IPS-15b (cell line): ENCODE measurements around the gene NDRG2.

Source experiments
- H3K27me3 ChIP-seq: one replicate; pipeline ENCODE4 v1.6.1; 2013; ENCODE audit warnings: low read length; ENCODE audit not compliant: control insufficient read depth, insufficient read depth
- H3K36me3 ChIP-seq: one replicate; pipeline ENCODE4 v1.6.1; 2013; ENCODE audit warnings: low read length; ENCODE audit not compliant: control insufficient read depth, insufficient read depth
- H3K4me1 ChIP-seq: one replicate; pipeline ENCODE4 v1.6.1; 2013; ENCODE audit warnings: mild to moderate bottlenecking, low read length; ENCODE audit not compliant: control insufficient read depth, insufficient read depth
- H3K4me3 ChIP-seq: one replicate; pipeline ENCODE4 v1.5.1; 2013; ENCODE audit warnings: low read depth, low read length
- H3K9ac ChIP-seq: one replicate; pipeline ENCODE4 v1.6.1; 2013; ENCODE audit warnings: low read depth, mild to moderate bottlenecking, low read length
- H3K9me3 ChIP-seq: one replicate; pipeline ENCODE4 v1.6.1; 2013; ENCODE audit warnings: mild to moderate bottlenecking, low read length; ENCODE audit not compliant: control insufficient read depth, insufficient read depth

NDRG2 gene

GRCh38 chr14:21063479-21063878 is 38.6 kb upstream of the NDRG2 start:
- Histone ChIP-seq H3K4me3 (no peak overlapping the region), H3K9me3 (no peaks in the 10 kb centered on the region), H3K9ac (no peak overlapping the region), H3K27me3 (peaks cover 18% of the 10 kb centered on the region), H3K36me3 (no peaks in the 10 kb centered on the region), H3K4me1 (no peaks in the 10 kb centered on the region)

- Histone ChIP-seq H3K4me1 (no peaks in the 10 kb centered on the region), H3K4me3 (no peak overlapping the region), H3K9me3 (no peaks in the 10 kb centered on the region), H3K9ac (no peak overlapping the region), H3K36me3 (no peaks in the 10 kb centered on the region), H3K27me3 (peaks cover 5% of the 10 kb centered on the region)
These were observed 36.4 kb upstream of the NDRG2 start for GRCh38 chr14:21061347-21061668.

GRCh38 chr14:21060614-21061346 is 35.9 kb upstream of the NDRG2 start:
- no peaks in the 10 kb centered on the region for H3K9me3 ChIP-seq
- no peaks in the 10 kb centered on the region for H3K36me3 ChIP-seq
- peaks cover 3% of the 10 kb centered on the region for H3K27me3 ChIP-seq
- no peak overlapping the region for H3K4me3 ChIP-seq
- H3K9ac ChIP-seq, result no peak overlapping the region
- H3K4me1 ChIP-seq, result no peaks in the 10 kb centered on the region

GRCh38 chr14:21059842-21060613 is 35.2 kb upstream of the NDRG2 start:
- no peaks in the 10 kb centered on the region for H3K36me3 ChIP-seq
- no peaks in the 10 kb centered on the region for H3K4me1 ChIP-seq
- H3K9ac ChIP-seq, result no peak overlapping the region
- H3K4me3 ChIP-seq, result no peak overlapping the region
- no peaks in the 10 kb centered on the region for H3K9me3 ChIP-seq
- H3K27me3 ChIP-seq, result peaks cover 3% of the 10 kb centered on the region

GRCh38 chr14:21058903-21059302 is 34.0 kb upstream of the NDRG2 start:
- H3K4me1 ChIP-seq, result no peaks in the 10 kb centered on the region
- peaks cover 3% of the 10 kb centered on the region for H3K27me3 ChIP-seq
- no peak overlapping the region for H3K4me3 ChIP-seq
- no peak overlapping the region for H3K9ac ChIP-seq
- no peaks in the 10 kb centered on the region for H3K9me3 ChIP-seq
- H3K36me3 ChIP-seq, result no peaks in the 10 kb centered on the region

GRCh38 chr14:21057803-21058675 is 33.2 kb upstream of the NDRG2 start, which contains the start of gene RNASE8:
Gene RNASE8 (plus strand): TSS chr14:21057822. CDS start chr14:21057893, 71 bp downstream.
- Histone ChIP-seq H3K27me3 (peaks cover 3% of the 10 kb centered on the region), H3K9me3 (no peaks in the 10 kb centered on the region), H3K36me3 (no peaks in the 10 kb centered on the region), H3K4me3 (no peak within 1 kb of the TSS), H3K4me1 (no peaks in the 10 kb centered on the region), H3K9ac (no peak within 1 kb of the TSS)

- H3K4me3 ChIP-seq, result no peak overlapping the region
- H3K4me1 ChIP-seq, result no peaks in the 10 kb centered on the region
- no peaks in the 10 kb centered on the region for H3K36me3 ChIP-seq
- peaks cover 3% of the 10 kb centered on the region for H3K27me3 ChIP-seq
- no peak overlapping the region for H3K9ac ChIP-seq
- H3K9me3 ChIP-seq, result no peaks in the 10 kb centered on the region
These were observed 31.8 kb upstream of the NDRG2 start for GRCh38 chr14:21056520-21057163.

- Histone ChIP-seq H3K36me3 (no peaks in the 10 kb centered on the region), H3K9ac (no peak overlapping the region), H3K4me3 (no peak overlapping the region), H3K4me1 (no peaks in the 10 kb centered on the region), H3K9me3 (no peaks in the 10 kb centered on the region), H3K27me3 (peaks cover 3% of the 10 kb centered on the region)
These were observed 30.7 kb upstream of the NDRG2 start for GRCh38 chr14:21055432-21056117.

- Histone ChIP-seq H3K9ac (no peak overlapping the region), H3K27me3 (peaks cover 3% of the 10 kb centered on the region), H3K4me1 (no peaks in the 10 kb centered on the region), H3K9me3 (no peaks in the 10 kb centered on the region), H3K36me3 (no peaks in the 10 kb centered on the region), H3K4me3 (no peak overlapping the region)
These were observed 29.9 kb upstream of the NDRG2 start for GRCh38 chr14:21054768-21055145.

- H3K9ac ChIP-seq, result no peak overlapping the region
- H3K4me3 ChIP-seq, result no peak overlapping the region
- H3K27me3 ChIP-seq, result peaks cover 3% of the 10 kb centered on the region
- H3K4me1 ChIP-seq, result no peaks in the 10 kb centered on the region
- no peaks in the 10 kb centered on the region for H3K36me3 ChIP-seq
- H3K9me3 ChIP-seq, result no peaks in the 10 kb centered on the region
These were observed 29.4 kb upstream of the NDRG2 start for GRCh38 chr14:21054123-21054767.
